GM21737 (cell line): ENCODE results near the gene GATA6.
"Not testable (repeated sequence)": the region's sequence is repeated elsewhere in the genome, so short reads cannot be mapped to it uniquely, and the experiment has no call there.

ENCODE experiments used
- ATAC-seq: cut with Tn5 transposase; IDR thresholded peaks from one replicate; pipeline ENCODE4 v1.9.1; 2021; ENCODE audit warnings: mild to moderate bottlenecking, moderate library complexity; ENCODE audit not compliant: unreplicated experiment

GATA6 gene

GRCh38 chr18:22180722-22181121 is 11.3 kb downstream of the GATA6 start:
- no peak for ATAC-seq

- ATAC-seq, result no peak
These were observed 13.7 kb downstream of the GATA6 start for GRCh38 chr18:22182884-22183697.

GRCh38 chr18:22183698-22184170 is 14.3 kb downstream of the GATA6 start:
- no peak for ATAC-seq

- not testable (repeated sequence) for ATAC-seq
These were observed 15.2 kb downstream of the GATA6 start for GRCh38 chr18:22184573-22184972.

GRCh38 chr18:22185273-22185672 is 15.9 kb downstream of the GATA6 start:
- ATAC-seq, result no peak

- ATAC-seq, result no peak
These were observed 16.5 kb downstream of the GATA6 start for GRCh38 chr18:22185771-22186386.

- ATAC-seq, result no peak
These were observed 17.1 kb downstream of the GATA6 start for GRCh38 chr18:22186484-22186971.

- no peak for ATAC-seq
These were observed 19.3 kb downstream of the GATA6 start for GRCh38 chr18:22188559-22189267.

GRCh38 chr18:22189449-22190166 is 20.2 kb downstream of the GATA6 start:
- ATAC-seq, result no peak

- ATAC-seq, result no peak
These were observed 21.9 kb downstream of the GATA6 start for GRCh38 chr18:22191346-22191695.

GRCh38 chr18:22191923-22192322 is 22.5 kb downstream of the GATA6 start:
- ATAC-seq, result no peak

GRCh38 chr18:22193466-22193865 is 24.1 kb downstream of the GATA6 start:
- ATAC-seq, result no peak

- no peak for ATAC-seq
These were observed 24.8 kb downstream of the GATA6 start for GRCh38 chr18:22194151-22194598.

GRCh38 chr18:22195052-22195451 is 25.7 kb downstream of the GATA6 start:
- ATAC-seq, result no peak

GRCh38 chr18:22196943-22197342 is 27.6 kb downstream of the GATA6 start:
- ATAC-seq, result not testable (repeated sequence)

- no peak for ATAC-seq
These were observed 28.3 kb downstream of the GATA6 start for GRCh38 chr18:22197668-22198067.

GRCh38 chr18:22198163-22198562 is 28.8 kb downstream of the GATA6 start:
- no peak for ATAC-seq

GRCh38 chr18:22199005-22199404 is 29.6 kb downstream of the GATA6 start:
- no peak for ATAC-seq

- ATAC-seq, result no peak
These were observed 31.3 kb downstream of the GATA6 start for GRCh38 chr18:22200611-22201225.

- no peak for ATAC-seq
These were observed 33.6 kb downstream of the GATA6 start for GRCh38 chr18:22203035-22203434.
